Measurements from ENCODE around the gene OR9I1. TPM values are rescaled to one million over a fixed set of nuclear protein-coding genes. Genes with fewer than 3 reads are reported as not detected.

Gene OR9I1, protein sequence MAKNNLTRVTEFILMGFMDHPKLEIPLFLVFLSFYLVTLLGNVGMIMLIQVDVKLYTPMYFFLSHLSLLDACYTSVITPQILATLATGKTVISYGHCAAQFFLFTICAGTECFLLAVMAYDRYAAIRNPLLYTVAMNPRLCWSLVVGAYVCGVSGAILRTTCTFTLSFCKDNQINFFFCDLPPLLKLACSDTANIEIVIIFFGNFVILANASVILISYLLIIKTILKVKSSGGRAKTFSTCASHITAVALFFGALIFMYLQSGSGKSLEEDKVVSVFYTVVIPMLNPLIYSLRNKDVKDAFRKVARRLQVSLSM
- not detected in 2 replicates for total RNA-seq (2014; rRNA removed)
- polyA plus RNA-seq (2012) = not detected

DNA sequence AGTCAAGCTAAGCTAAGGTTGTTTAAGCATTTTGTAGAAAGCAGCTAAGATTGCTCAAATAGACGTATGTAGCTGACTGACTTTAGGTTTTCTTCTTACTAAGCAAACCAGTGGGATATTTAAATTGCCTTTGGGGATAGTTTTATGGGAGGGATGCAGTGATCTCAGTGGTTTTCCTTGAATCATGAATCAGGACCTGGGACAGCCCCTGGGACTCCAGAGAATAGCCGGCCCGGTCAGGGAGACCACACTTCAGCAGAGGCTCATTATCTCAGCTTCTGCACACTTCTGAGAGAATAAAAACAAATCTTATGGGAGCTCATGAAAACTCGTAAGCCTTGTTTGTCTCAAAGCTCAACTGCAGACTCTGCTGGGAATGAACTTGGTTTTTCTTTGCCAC, at the start of gene OR9I1:
TSS of gene OR9I1 (minus strand) at position 62 of the 400 bp plus-strand sequence. CDS start 6,086 bp downstream, outside the sequence.
- no peak for DNase-seq (ENCODE audit: low read depth)

DNA sequence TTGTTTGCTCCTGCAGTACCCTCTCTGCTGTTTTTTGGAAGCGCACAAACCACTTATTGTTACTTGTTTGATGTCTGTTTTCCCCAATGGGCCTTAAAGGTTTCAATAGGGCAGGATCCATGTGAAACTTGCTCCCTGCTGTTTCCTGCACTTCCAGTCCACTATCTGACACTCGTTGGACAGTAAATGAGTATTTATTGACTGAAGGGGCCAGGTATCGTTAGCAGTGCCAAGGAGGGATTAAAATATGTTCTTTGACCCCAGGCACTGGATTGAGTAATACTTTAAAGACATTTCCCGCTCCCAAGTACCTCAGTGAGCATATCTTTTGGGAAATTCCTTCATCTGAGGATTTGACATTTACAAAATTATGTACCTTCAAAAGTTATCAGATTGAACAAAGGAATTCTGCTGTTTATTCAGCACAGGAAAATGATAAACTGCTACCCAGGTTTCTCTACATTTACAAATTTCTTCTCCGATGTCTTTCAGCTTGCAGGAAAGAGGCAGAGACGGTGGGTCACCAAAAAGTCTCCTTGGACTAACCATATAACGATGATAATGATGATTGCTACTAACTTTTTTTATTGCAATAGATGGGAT, 40.3 kb upstream of the OR9I1 start:
- no peak for DNase-seq (ENCODE audit: low read depth)

DNA sequence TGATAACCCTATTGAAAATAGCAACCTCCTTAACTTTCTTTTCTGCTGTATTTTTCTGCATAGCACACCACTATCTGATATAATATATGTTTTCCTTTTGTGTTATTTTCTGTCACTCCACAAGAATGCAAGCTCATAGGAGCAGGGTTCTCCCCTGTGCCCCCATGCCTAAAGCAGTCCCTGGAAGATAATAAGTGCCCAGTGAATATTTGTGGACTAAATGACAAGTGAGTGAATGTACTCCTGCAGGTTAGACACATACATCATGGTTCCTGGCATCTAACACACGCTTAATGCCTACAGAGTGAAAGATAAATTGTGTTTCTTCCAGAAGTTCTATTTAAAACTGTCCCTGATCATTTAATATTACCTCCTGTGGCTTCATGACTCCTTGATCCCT, 39.7 kb upstream of the OR9I1 start:
- DNase-seq (ENCODE audit: low read depth) = no peak

DNA sequence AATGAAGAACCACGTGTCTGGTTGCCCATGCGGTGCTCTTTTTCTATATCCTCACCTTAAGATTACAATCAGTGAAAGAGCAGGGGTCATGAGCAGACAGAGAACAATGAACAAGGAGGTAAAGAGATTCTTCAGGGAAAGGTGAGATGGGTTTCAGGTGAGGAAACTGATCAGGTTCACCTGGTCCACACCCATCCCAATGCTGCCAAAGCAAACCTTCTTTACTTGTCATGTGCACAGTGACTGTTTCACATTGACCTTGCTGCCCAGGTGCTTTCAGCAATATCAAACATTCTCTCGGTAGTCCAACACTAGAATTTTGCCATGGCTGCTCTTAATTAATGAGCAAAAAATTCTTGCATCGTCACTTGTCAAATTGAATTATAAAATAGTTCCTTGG, 39.1 kb upstream of the OR9I1 start:
- no peak for DNase-seq (ENCODE audit: low read depth)

DNA sequence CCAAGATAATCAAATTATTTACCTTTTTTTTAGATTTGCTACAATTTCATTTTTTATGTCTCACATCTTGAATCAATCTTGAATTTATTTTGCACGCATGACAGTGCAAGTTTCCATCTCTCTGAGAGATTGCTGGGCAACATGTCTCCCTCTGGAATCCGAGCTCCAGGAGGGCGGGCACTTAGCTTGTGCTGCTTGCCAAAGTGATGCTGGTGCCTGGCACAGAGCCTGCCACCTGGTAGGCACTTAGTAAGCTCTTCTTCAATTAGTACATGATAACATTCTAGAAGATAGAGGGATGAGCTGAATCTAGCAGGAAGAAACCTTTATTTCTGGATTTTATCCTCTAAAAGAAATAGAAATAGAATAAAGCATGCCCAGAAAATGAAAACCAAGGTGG, 27.5 kb upstream of the OR9I1 start:
- DNase-seq (ENCODE audit: low read depth) = no peak

DNA sequence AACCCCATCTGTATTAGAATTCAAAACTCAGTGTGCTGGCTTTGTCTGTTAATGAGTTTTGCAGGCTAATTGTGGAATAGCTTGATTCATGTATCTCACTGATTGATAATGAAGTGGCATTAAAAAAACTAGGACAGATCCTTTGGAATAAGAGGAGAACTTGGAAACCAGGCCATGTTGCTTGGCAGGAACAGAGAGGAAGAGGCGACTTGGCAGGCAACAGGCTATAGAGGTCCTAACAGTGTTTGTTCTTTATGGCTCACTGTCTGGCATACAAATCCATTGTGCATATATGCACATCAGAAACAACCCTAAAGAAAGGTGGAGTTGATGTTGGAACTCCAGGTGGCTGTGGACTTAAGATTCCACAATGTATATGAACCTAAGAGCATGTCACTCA, 17.4 kb upstream of the OR9I1 start:
- DNase-seq (ENCODE audit: low read depth) = no peak

DNA sequence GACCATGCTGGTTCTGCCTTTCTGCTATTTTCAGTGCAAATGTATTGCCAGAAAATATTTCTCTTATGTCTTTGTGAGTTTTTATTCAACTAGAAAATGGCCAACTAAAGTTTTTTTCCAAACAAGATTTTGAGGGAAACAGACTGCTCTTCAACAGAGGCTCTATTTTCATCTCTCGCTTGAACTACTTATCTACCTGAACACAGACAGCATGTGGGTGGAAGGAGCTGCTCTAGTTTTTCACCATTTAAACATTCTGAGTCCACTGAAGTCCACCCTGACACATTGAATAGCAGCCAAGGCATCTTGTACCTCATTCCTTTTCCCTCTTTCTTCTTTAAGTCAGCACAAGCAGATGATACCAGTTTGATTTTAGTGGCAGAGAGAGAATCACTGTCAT, 9.8 kb upstream of the OR9I1 start:
- DNase-seq (ENCODE audit: low read depth) = no peak

DNA sequence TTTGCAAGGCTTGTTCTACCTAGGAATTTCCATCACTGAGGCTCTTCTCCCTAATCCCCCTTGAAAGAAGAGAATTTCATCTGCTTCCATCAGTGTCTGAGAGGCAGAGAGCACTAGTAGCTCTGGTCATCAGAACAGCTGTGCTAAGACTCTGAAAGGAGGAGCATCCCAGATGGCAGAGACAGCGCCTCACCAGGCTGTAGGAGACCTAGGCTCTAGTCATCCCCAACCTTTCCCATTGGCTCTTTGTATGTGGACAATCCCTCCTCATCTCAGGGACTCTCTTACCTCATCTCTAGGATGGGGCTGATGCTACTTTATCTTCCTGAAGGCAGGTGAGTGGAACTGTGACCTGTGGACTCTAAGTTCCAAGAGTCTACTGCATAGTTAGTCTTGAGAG, 8.8 kb upstream of the OR9I1 start:
- DNase-seq (ENCODE audit: low read depth) = peak; percentile 11

DNA sequence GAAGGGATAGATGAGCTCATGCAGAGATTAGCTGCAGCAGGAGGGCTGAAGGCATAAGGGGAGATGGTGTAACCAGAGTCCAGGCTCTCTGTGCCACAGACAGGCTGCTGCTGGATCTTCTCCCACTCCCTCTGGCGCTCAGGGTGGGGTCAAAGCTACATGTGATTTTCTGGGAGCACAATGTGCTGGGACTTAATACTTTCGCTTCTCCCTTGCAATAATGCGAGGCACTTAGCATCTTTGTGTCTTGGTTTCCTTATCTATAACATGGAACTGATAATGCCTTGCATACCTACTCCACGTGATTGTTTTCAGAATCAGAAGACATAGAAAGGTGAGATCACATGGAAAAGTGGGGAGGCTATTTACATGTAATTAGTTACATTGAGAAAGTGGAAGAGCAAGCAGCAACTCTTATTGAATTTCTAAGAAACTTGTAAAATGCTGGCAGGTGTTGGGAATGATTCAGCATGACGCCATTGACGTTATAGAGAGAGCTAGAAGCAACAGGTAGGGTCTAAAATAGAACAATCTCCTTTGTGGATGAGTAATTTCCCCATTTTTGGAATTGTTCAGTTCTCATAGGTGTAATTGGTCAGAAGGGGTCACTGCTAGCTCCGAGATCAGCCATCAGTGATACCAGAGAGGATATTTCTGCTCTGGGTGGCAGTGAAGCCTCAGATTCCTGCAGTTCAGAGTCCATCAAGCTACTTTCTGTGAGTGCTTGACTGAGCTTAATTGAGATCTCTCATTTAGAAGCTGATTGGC, 8.2 kb upstream of the OR9I1 start:
- DNase-seq (ENCODE audit: low read depth) = peak; percentile 1

DNA sequence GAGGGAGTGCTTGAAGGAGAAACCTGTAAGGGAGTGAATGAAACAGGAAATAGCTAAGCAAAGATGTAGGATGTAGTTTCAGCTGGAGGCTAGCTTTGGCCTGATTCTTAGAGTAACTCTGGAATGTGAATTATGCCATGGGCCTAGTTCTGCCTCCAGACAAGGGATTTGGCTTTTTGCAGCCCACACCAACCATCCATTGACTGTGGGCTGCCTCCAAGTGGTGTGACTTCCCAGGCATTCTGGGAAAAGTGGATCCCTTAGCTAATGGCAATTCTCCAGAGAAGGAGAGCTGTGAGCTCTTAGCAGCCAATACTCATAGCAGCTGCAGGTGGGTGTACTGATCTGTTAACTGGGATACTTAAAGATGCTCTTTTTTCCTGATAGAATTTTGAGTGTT, 2.0 kb upstream of the OR9I1 start:
- no peak for DNase-seq (ENCODE audit: low read depth)

DNA sequence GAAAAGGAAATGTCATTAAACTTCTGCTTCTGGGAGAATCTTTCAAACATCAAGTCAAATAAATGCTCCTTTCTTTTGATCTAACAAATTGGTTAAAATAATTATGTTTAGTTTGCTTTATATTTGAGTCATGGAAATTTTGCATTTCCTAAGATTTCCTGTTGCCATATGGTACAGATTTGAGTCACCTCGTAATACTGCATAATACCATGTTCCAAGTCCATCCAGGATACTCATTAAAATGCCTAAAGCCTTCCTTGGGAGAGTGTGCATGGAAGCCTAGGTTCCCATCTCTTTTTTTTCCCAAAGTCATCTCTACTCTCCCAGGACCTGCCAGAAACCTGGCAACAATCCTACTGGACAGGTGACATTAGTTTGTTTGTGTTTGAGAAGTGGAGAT, 4.2 kb downstream of the OR9I1 start:
- no peak for DNase-seq (ENCODE audit: low read depth)

DNA sequence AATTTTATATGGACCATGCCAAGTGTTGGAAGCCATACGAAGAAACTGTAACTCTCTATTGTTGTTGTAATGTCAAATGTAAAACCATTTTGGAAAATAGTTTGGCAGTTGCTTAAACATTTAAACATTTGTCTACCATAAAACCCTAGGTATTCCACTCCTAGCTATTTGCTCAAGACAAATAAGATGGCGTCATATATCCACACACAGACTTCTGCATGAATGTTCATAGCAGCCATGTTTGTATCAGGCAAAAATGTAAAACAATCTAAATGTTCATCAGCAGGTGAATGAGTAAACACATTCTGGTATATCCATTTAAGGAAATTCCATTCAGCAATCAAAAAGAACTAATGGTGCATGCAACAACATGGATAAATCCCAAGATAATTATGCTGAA, 27.9 kb downstream of the OR9I1 start:
- no peak for DNase-seq (ENCODE audit: low read depth)

DNA sequence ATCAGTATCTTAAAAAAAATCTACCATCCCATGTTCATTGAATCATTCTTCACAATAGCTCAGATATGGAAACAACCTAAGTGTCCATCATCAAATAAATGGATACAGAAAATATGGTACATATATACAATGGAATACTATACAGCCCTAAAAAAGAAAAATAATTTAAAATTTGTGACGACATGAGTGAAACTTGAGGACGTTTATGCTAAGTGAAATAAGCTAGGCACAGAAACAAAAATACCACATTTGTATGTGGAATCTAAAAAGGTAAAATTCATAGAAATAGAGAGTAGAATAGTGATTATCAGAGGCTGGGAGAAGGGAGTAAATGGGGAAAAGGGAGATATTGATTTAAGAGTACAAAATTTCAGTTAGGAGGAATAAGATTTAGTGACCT, 38.8 kb downstream of the OR9I1 start:
- DNase-seq (ENCODE audit: low read depth) = no peak

DNA sequence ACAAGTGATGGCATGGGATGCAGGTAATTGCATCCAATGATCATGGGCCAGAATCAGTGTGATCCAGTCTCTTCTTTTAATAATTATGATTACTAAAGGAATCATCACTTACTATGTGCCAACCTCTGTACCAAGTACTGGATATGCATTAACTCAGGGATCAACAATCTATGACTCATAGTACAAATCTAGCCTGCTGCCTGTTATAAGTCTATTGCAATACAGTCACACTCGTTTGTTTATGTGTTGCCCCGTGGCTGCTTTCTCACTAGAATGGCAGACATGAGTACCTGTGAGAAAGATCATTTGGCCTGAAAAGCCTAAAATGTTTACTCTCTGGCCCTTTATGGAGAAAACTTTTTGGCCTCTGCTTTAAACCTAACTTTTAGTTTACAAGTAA, 49.5 kb downstream of the OR9I1 start:
- peak; percentile 42 for DNase-seq (ENCODE audit: low read depth)

DNA sequence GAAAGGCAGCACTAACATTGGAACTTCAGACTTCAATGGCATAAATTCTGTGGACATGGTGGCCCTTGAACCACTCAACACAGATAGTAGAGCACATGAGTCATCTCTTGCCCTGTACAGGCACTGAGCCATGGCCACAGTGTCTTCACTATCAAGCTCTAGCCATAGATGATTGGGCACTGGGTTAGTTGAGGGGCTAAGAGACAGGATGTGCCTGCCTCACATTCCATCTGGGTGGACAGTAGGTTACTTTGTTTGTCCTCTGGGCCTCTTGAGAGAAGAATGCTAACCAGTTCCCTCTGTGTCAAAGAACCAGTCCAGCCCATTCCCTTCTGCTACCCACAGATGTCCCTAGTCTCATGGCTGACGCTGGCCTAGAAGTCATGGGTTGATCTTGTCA, 54.7 kb downstream of the OR9I1 start:
- no peak for DNase-seq (ENCODE audit: low read depth)

DNA sequence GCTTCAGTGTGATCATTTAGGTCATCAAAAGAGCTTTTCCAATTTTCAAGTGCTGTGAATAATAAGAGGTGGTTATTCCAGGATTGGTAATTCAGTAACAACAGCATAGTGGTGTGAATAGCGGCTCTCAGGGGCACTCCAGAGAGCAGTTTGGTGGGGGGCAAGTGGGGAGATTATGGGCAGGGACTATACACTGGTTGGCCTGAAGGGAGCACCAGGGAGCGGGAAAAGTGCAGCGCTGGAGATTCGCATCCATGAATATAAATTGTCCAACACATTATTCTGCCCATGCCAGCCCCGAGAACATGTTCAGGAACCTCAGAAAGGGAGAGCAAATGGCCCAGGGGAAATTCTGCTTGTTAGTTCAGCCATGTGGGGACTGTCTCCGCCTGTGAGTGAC, 56.7 kb downstream of the OR9I1 start:
- no peak for DNase-seq (ENCODE audit: low read depth)

DNA sequence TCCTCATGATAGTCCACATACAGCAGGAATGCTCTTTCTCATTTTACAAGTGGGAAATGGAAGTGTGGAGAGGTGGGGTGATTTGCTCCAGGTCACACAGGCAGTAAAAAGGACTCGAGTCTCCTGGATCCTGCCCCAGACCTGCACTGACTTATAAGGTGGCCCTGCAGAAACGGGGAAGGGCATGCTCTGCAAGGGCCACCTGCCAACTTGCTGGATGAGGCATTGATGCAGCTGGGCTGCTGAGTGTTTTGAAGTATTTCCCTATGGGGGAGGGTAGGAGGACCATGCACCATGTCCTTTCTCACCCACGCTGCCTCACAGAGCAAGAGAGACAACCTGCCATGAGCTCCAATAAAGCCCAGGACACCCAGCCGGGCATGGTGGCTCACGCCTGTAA, 57.6 kb downstream of the OR9I1 start:
- DNase-seq (ENCODE audit: low read depth) = no peak

Other genes starting within 250 kb of the OR9I1 start
- gene OR9Q1, start 101.6 kb downstream of the OR9I1 start, total RNA-seq (2014; rRNA removed) = not detected in 2 replicates
- gene OR6Q1, start 94.6 kb downstream of the OR9I1 start, total RNA-seq (2014; rRNA removed) = not detected in 2 replicates
- not detected in 2 replicates for gene OR9Q2, start 63.5 kb upstream of the OR9I1 start, total RNA-seq (2014; rRNA removed)
- gene OR1S2, start 78.6 kb upstream of the OR9I1 start, total RNA-seq (2014; rRNA removed) = not detected in 2 replicates
- not detected in 2 replicates for gene OR1S1, start 87.2 kb upstream of the OR9I1 start, total RNA-seq (2014; rRNA removed)
- not detected in 2 replicates for gene OR10Q1, start 103.4 kb upstream of the OR9I1 start, total RNA-seq (2014; rRNA removed)
- not detected in 2 replicates for gene OR10W1, start 142.7 kb upstream of the OR9I1 start, total RNA-seq (2014; rRNA removed)
- gene OR5B17, start 233.5 kb upstream of the OR9I1 start, total RNA-seq (2014; rRNA removed) = not detected in 2 replicates

Data from LHCN-M2 (cell line).